ENCODE measurements around the gene ABHD11.

GRCh38 chr7:73708961-73709549 lies 29.5 kb downstream of the ABHD11 start:
- TF ChIP-seq EZH2 (IDR thresholded peaks at IDR 0.05; ENCODE audit: borderline replicate concordance, insufficient read depth, low read depth, low read length, poor library complexity, severe bottlenecking): no peak
- no peak for TF ChIP-seq CTCF (IDR thresholded peaks at IDR 0.05)
